HG02678 (cell line): ENCODE results near the gene PAWR.
"Not testable (repeated sequence)": the region's sequence is repeated elsewhere in the genome, so short reads cannot be mapped to it uniquely, and the experiment has no call there.

Experiments used
- ATAC-seq: cut with Tn5 transposase; IDR thresholded peaks from one replicate; pipeline ENCODE4 v1.9.1; 2021; ENCODE audit warnings: mild to moderate bottlenecking, moderate library complexity; ENCODE audit not compliant: unreplicated experiment

The PAWR gene

DNA sequence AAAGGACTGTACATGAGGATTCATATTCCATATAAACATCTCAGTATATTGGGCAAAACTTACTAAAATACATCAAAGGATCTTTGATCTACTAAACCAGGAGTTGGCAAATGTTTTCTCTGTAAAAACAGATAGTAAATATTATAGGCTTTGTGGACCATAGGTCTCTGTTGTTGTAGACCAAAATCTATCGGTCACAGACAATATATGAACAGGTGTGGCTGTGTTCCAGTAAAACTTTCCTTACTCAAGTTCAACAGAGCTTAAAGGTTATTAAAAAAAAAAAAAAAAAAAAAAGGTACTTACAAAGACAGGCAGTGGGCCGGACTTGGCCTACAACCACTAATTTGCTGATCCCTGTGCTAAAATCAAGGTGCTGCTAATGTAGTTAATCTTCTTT is 40.3 kb downstream of the PAWR start:
- ATAC-seq: no peak

DNA sequence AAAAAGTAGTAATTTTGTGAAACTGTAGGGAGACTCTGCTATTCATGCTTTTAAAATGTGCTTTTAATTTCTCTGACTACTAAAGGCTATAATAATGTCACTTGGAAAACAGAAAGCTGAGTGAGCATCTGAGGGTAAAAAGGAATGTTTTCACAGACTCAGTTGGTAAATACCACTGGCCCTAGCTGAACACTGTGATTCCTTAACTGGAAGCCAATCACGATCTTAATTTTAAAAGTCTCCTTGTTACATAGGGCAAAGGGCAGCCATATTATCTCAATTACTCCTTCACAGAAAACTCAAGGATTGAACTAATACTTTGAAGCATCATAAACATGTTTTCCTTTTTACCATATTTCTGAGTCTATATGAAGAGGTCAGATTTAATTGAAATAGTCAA is 41.9 kb downstream of the PAWR start:
- no peak for ATAC-seq

DNA sequence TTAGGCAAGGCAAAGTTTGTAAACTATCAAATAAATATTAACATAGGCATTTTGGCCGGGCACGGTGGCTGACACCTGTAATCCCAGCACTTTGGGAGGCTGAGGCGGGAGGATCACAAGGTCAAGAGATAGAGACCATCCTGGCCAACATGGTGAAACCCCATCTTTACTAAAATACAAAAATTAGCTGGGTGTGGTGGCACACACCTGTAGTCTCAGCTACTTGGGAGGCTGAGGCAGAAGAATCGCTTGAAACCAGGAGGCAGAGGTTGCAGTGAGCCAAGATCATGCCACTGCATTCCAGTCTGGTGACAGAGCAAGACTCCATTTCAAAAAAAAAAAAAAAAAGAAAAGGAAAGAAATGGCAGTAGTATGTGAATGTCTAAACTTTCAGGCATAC is 43.9 kb downstream of the PAWR start:
- ATAC-seq: not testable (repeated sequence)

DNA sequence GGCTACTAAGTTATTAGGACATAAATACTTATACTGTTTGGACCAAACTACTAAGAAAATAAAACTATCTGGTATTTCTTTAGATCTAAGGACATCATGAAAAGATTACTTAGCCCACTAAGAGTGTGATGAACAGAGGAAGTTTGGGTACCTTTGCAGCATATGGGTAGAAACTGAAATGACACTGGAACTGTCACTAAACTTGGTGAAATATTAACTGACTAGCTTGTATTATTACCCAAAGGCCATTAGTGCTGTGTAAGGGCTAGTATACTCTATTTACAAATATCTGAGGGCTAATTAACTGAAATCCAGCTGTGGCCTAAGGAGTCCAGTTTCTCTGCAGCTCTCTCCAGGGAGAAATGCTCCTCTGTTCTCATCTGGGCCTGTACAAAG is 45.5 kb downstream of the PAWR start:
- peak; percentile 99 for ATAC-seq

DNA sequence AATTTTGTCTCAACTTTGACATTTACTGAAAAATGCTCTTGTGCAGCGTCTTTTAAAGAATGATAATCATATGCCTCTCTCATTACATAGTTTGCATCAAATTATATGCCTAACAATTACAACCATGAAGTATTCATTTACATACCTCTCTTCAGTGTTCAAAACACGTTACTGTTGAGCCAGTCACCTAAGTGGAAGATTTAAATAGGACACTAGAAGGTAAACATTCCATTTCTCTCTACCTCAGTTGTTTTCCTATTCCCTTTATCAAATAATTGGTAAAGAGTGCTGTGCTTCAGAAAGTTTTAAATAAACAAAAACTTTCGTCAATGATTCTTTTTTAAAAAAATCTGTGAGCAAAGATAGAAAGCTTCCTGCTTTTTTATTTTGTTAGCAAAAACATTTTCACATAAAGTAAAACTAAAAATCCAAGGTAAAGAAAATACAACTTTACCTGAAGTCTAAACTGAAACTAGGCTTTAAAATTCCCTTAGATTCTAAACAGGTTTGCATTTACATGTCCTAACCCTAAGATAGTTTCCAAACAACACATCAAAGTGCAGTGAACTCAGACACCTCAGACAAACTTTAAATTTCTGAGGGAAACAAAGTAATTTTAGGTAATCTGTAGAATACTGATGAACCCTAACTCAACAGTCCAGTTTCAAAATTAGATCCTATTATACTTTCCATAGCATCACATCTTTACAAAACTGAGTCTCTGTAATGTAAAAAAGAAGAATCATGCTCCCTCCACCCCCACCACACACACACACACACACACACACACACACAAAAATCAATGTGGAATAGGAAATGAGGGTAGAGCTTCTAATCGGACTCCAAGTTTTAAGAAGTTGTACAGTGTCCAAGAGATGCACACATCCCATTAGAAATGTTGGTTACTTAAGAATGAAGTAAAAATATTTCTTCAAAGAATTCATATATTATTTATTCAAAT is 46.2 kb downstream of the PAWR start:
- no peak for ATAC-seq

DNA sequence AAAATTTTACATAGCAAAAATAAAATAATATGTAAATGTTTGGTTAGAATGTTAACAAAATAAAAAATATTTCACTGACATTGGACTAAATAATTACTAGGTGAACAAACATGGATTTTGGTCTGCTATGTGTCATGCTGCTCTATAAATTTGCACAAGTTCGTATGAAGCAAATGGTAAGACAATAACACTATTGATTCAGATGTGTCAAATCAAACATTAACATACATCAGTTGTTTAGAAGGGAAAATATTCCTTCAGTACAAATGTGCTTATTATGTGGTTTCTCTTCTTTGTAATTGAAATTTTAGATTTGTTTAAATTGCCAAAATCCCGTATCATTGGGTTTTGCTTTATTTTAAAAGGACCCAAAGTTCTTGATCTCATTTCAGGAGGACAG is 46.9 kb downstream of the PAWR start:
- no peak for ATAC-seq

DNA sequence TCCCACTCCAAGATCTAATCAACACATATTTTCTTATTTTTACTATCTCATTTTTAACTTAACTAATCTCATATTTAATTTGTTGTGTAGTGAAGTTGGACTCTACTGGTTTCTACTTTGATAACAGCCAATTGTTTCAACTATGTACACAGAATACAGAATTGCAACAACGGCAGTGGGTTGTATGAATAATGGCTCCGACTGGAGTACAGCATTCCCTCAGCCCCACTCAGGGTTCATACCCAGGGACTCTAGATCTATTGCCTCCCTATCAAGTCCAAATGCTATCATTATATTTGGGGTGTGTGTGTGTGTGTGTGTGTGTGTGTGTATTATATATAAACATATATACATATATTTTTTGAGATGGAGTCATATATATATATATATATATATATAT is 52.3 kb downstream of the PAWR start:
- no peak for ATAC-seq

DNA sequence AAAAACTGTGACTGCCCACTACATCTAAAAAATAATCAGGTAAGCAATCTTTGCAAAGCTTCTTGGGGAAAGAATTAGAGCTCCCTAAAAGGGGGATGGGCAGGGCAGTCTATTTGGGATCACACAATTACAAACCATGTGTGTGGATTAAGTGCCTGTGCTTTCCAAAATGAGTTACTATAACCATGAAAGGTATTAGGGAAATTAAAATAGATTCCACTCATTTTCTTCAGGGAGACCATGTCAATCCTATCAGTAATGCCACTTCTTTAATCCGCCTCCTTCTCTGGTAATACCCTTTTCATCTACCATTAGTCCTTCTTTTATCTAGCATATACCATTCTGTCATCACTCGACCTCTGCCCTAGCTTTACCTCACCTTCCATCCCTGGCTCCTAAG is 53.7 kb downstream of the PAWR start:
- no peak for ATAC-seq

DNA sequence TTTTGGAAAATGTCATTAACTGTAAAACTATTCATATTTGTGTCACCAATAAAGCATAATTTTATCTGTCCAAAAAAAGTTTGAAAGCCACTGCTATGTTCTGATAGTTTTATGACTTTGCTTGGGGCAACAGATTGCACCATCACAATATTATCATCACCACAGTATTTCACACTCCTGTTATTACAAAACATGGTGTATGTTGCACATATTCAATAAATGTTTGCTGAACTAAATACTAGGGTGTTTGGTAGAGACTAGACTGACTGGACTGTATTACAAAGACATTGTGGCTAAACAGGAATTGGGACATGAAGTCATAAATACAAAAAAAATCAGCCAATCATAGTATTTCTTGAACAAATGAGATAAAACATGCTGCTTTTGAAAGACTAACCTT is 55.1 kb downstream of the PAWR start:
- no peak for ATAC-seq

DNA sequence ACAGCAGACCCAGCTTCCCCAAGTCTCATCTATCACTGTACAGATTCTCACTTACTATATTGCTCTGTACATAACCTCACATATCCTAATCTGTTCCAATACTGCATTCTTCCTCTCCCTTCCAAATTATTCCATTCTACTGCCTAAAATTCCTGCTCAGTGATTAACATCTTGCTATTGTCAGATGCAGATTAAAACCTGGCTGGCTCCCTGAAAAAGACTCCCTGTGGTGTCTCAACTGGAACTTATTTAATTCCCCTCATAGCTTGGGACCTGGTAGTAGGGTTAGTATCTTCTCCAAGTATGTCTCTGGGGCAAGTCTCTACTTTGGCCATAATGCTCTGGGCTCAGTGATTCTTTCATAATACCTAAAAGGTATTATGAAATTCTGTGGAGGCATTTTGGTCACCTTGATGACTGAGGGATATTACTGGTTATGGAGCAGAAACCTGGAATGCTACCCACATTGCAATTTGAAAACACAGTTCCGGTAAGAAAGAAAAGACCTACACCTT is 55.8 kb downstream of the PAWR start:
- ATAC-seq: no peak

DNA sequence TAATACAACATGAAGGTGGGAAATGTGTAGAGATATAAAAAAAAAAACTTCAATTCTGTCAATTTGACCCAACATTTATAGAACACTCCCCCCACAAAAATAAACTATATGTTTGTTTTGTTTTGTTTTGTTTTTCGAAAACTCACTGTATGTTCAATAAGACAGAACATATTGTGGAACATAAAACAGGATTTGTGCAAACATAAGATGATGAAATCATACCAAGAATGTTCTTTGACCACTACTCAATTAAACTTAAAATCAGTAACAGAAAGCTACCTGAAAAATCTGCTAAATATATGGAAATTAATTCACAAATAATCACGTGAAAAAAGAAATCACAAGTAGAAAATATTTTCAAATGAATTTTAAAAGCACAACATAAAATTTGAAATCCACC is 61.2 kb downstream of the PAWR start:
- ATAC-seq: no peak

DNA sequence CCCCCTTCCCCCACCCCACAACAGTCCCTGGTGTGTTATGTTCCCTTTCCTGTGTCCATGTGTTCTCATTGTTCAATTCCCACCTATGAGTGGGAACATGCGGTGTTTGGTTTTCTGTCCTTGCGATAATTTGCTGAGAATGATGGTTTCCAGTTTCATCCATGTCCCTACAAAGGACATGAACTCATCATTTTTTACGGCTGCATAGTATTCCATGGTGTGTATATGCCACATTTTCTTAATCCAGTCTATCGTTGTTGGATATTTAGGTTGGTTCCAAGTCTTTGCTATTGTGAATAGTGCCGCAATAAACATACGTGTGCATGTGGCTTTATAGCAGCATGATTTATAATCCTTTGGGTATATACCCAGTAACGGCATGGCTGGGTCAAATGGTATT is 64.0 kb downstream of the PAWR start:
- not testable (repeated sequence) for ATAC-seq

DNA sequence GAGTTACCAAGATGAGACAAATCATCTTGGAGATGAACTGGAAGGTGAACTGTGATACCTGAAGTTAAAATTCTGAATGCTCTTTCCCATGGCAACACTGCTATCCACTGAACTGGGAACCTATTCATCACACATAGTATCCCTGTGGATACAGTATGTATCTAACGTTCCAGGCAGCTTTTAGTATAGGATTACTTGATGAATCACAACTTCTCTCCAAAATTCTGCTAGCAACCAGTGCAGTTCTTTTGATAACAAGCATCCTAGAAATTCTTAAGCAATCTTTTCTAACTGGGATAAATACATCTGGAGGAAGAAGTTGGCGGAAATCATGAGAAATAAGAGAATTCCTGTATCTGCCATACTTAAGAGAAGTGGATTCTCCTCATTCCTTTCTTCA is 66.4 kb downstream of the PAWR start:
- ATAC-seq: no peak

DNA sequence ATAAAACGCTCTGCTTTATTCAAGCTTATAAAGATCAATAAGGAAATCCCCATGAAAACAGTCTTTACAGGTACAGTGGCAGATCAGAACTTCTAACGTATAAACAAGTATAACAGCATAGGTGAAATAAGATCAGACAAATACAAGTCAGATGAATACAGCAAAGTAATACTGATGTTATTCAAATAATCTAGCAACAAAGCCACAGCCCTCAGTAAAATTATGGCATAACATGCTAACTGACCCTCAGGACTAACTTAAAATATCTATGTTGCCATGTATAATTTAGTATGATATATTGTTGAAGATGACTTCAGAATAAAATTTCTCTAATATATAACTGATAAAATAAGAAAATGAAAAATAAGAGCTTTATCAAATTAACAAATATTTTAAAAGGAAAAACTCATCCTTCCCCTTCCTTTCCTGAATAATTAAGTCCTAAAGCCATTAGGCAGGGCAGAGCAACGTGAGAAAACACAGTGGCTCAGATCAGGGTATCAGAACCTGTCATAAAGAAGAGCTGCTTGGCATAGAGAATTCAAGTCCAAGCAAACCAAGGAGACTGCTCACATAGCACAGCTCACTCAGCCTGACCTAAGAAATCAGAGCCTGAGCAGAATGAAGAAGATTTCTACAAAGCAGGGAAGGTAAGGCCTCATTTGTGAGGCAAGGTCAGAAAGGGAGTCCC is 70.7 kb downstream of the PAWR start:
- ATAC-seq: no peak

DNA sequence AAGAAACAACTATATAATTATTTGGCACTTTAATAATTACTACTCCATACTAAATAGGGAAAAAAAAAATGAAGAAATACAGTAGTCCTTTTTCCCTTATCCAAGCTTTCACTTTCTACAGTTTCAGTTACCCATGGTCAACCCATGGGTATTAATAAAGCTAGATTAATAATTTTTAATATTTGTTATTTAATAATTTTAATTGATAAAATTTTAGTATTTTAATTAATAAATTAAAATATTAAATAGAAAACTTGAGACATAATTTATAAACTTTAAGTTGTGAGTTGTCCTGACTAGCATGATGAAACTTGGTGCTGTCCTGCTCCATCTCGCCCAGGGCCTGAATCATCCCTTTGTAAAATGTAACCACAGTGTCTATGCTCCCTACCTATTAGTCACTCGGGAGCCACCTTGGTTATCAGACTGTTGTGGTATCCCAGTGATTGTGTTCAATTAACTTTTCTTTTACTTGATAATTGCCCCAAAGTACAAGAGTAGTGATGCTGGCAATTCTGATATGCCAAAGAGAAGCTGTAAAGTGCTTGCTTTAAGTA is 71.8 kb downstream of the PAWR start:
- ATAC-seq: no peak

DNA sequence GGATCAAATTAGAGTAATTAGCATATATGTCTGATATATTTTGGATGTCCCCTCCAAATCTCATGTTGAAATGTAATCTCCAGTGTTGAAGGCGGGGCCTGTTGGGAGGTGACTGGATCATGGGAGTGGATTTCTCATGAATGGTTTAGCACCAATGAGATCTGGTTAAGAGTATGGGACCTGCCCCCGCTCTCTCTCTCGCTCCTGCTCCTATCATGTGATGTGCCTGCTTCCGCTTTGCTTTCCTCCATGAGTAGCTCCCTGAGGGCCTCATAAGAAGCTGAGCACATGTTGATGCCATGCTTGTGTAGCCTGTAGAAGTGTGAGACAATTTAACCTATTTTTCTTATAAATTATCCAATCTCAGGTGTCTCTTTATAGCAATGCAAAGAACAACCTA is 73.1 kb downstream of the PAWR start:
- ATAC-seq: no peak

DNA sequence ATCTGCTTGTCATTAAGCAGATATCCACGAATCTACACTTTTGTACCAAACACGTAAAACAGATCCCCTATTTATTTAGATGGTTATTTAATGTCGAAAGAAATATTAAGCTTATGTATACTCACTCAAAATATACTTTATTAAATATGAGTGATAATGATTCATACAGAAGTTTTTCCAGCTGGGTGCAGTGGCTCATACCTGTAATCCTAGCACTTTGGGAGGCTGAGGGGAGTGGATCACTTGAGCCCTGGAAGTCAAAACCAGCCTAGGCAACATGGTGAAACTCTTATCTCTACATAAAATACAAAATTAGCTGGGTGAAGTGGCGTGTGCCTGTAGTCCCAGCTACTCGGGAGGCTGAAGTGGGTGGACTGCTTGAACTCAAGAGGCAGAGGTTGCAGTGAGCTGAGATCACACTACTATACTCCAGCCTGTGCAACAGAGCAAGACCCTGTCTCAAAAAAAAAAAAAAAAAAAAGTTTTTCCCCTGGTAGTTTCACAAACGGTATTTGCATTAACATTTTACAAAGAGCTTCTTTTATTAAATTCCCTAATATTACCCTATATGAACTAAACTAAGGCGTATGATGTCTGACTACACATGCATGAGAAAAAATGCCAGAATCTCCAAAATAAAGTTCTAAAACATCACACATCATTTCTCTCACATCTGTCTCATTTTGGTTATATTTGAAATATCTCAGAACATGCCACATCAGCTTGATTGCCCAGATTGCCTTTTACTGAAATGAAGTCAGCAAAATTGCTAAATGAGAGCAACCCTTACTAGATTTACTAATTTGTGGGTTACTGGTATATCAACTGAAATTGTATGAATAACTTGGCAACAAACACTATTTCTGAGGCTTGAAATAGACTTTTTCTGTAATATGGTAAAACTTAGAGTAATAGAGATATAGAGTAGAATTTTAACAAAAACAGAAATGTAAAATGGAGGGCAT is 74.9 kb downstream of the PAWR start:
- ATAC-seq: peak; percentile 57

DNA sequence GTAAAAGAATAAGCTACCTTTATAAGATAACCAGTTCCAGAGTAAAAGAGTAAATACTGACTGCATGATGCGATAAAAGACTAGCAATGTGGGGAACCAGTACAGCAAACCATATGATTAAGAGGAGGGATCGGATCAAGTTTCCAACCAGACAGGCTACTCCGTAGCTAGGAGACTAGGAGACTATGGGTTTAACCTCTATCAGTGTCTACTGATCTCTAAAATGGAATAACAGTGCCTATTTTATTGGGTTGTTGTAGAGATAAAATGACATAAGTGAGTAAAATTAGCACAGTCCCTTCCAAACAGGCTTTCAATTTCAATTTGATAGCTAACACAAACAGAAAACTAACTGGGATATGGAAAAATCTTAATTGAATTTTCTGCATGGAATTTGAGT is 76.0 kb downstream of the PAWR start:
- no peak for ATAC-seq

DNA sequence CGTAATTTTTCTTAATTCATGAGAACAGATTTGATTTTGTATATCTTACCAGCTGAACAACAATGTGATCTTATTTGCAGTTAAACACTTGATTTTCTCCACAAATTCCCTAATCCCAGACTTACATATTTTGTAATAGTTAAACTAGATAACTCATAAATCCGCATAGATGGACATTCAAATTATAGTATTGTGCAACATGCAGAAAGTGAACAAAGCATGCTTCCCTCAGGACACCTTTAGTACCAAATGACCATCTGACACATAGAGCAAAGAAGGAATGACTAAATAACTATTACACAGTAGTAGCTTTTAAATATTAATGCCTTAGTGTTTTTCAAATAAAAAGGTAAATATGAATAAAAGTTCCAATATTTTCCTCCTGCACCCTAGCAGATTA is 88.9 kb downstream of the PAWR start:
- no peak for ATAC-seq

DNA sequence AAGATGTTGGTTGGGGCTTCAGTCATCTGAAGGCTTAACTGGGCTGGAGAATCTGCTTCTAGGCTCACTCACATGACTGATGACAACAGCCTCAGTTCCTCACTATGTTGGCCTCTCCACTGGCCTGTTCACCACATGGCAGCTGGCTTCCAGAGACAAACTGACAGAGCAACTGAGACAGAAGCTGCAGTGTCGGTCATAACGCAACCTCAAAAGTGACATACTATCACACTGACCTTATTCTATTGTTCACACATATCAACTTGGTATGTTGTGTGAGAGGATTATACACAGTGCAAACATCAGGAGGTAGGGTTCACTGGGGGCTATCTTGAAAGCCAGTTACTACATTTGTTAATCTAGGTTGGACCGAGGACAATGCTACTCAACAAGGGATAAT is 92.9 kb downstream of the PAWR start:
- ATAC-seq: no peak
